ENCODE data around the gene MAST1.
A peak's percentile ranks its signal among the peaks of the same experiment; 100 is the strongest.

Gene MAST1

DNA sequence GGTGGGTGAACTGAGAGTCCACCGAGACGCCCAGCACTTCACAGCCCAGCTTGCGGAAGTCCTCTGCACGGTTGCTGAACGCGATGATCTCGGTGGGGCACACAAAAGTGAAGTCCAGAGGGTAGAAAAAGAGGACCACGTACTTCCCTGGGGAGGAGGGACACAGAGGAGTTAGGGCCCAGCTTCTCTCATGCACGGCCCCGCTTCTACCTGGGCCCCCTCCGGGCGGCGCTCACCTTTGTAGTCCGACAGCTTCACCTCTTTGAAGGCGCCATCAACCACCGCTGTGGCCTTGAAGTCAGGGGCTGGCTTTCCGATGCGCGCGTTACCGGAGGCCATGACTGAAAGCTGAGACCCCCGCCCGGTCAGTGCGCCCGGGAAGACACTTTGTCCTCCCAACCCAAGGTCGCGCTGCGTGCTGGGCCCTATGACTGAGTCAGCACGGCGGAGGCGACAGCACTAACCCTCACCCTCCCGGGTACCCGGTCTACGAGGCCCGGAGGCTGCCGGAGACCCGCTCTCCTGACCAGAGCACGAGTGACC, 37.3 kb upstream of the MAST1 start:
- Histone ChIP-seq H3K36me3 (replicated peaks; ENCODE audit: insufficient read depth, low read length) (no peaks in the 10 kb centered on the region; the same call in 1 of the 2 replicates), H3K27me3 (replicated peaks; ENCODE audit: insufficient read depth, low read length) (no peaks in the 10 kb centered on the region), H3K79me2 (ENCODE audit: low read length) (peaks cover 15% of the 10 kb centered on the region), H3K4me3 (ENCODE audit: low read length) (peak overlapping the region; percentile 97), H3K9me3 (replicated peaks; ENCODE audit: insufficient read depth, low read length) (no peaks in the 10 kb centered on the region), H3K9ac (ENCODE audit: low read length) (peak overlapping the region; percentile 85), H4K20me1 (ENCODE audit: insufficient read depth, low read length) (no peaks in the 10 kb centered on the region), H3F3A (ENCODE audit: insufficient read depth, low read length) (no peaks in the 10 kb centered on the region), H3K4me1 (ENCODE audit: low read length) (peaks cover 14% of the 10 kb centered on the region), H3K4me2 (ENCODE audit: low read depth, low read length) (peak overlapping the region; percentile 98), H3K27ac (ENCODE audit: low read length) (no peak overlapping the region), H2AFZ (ENCODE audit: low read length) (peak overlapping the region; percentile 76), H3K9me2 (replicated peaks; ENCODE audit: insufficient read depth, low read length) (no peaks in the 10 kb centered on the region)
- TF ChIP-seq, protein P1, sequence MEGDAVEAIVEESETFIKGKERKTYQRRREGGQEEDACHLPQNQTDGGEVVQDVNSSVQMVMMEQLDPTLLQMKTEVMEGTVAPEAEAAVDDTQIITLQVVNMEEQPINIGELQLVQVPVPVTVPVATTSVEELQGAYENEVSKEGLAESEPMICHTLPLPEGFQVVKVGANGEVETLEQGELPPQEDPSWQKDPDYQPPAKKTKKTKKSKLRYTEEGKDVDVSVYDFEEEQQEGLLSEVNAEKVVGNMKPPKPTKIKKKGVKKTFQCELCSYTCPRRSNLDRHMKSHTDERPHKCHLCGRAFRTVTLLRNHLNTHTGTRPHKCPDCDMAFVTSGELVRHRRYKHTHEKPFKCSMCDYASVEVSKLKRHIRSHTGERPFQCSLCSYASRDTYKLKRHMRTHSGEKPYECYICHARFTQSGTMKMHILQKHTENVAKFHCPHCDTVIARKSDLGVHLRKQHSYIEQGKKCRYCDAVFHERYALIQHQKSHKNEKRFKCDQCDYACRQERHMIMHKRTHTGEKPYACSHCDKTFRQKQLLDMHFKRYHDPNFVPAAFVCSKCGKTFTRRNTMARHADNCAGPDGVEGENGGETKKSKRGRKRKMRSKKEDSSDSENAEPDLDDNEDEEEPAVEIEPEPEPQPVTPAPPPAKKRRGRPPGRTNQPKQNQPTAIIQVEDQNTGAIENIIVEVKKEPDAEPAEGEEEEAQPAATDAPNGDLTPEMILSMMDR (IDR thresholded peaks at IDR 0.05; ENCODE audit: low read length), result peak; percentile 17; the same call in 1 of the 2 replicates
- TF ChIP-seq EZH2 (optimal IDR thresholded peaks at IDR 0.05; ENCODE audit: low read depth, low read length), result no peak
- peak; percentile 16 for DNase-seq

DNA sequence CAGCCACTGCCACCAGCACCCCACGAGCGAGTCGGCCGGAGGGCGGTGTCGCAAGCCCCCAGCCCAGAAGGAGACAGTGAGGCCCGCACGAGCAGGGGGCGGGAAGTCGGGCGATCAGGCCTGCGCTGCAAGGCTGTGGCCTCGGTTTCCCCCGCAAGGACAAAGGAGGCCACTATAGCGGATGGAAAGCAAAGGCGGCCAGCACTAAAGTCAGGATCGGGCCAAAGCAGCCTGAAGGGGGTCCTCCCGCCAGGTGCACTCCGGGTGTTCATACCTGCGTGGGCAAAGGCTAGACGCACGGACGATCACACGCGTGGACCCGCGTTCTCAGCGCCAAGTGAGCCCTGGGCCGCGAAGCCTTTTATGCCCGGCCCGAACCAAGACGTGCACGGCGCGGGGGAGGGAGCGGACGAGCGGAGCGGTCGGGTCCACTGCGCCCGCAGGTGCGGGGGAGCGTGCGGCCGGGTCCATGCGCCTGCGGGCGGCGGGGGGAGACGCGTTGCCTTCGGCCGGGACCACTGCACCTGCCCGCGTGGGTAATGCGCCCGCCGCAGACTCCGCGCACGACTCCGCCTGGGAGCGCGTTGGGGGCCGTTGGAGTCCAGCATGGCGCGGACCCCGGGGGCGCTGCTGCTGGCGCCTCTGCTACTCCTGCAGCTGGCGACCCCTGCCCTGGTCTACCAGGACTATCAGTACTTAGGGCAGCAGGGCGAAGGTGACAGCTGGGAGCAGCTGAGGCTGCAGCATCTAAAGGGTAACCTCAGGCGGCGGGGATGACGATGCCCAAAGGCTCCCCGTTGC, 36.6 kb upstream of the MAST1 start, which contains the start of the genes PRDX2 and THSD8:
PRDX2 (minus strand) TSS at position 335 of the 801 bp plus-strand sequence. CDS start 539 bp downstream, outside the sequence.
THSD8 (plus strand) TSS at position 604 of the 801 bp plus-strand sequence; CDS start at position 607, 3 bp downstream.
- H3K27me3 ChIP-seq (replicated peaks; ENCODE audit: insufficient read depth, low read length), result no peaks in the 10 kb centered on the region
- no peaks in the 10 kb centered on the region for H3F3A ChIP-seq (ENCODE audit: insufficient read depth, low read length)
- no peaks in the 10 kb centered on the region; the same call in 1 of the 2 replicates for H3K36me3 ChIP-seq (replicated peaks; ENCODE audit: insufficient read depth, low read length)
- H3K4me1 ChIP-seq (ENCODE audit: low read length), result peaks cover 12% of the 10 kb centered on the region
- no peaks in the 10 kb centered on the region for H3K9me3 ChIP-seq (replicated peaks; ENCODE audit: insufficient read depth, low read length)
- peak within 1 kb of the TSS; percentile 86 for H2AFZ ChIP-seq (ENCODE audit: low read length)
- H3K4me3 ChIP-seq (ENCODE audit: low read length), result peak within 1 kb of the TSS; percentile 97
- H3K27ac ChIP-seq (ENCODE audit: low read length), result no peak within 1 kb of the TSS
- H3K4me2 ChIP-seq (ENCODE audit: low read depth, low read length), result peak within 1 kb of the TSS; percentile 98
- TF ChIP-seq EZH2 (optimal IDR thresholded peaks at IDR 0.05; ENCODE audit: low read depth, low read length) (no peak), EZH2phosphoT487 (IDR thresholded peaks at IDR 0.05; ENCODE audit: low read length) (no peak)
- TF ChIP-seq, protein P1 (IDR thresholded peaks at IDR 0.05; ENCODE audit: low read length), result no peak
- peaks cover 15% of the 10 kb centered on the region for H3K79me2 ChIP-seq (ENCODE audit: low read length)
- no peaks in the 10 kb centered on the region for H3K9me2 ChIP-seq (replicated peaks; ENCODE audit: insufficient read depth, low read length)
- H4K20me1 ChIP-seq (ENCODE audit: insufficient read depth, low read length), result no peaks in the 10 kb centered on the region
- DNase-seq, result peak; percentile 88
- H3K9ac ChIP-seq (ENCODE audit: low read length), result peak within 1 kb of the TSS; percentile 85

DNA sequence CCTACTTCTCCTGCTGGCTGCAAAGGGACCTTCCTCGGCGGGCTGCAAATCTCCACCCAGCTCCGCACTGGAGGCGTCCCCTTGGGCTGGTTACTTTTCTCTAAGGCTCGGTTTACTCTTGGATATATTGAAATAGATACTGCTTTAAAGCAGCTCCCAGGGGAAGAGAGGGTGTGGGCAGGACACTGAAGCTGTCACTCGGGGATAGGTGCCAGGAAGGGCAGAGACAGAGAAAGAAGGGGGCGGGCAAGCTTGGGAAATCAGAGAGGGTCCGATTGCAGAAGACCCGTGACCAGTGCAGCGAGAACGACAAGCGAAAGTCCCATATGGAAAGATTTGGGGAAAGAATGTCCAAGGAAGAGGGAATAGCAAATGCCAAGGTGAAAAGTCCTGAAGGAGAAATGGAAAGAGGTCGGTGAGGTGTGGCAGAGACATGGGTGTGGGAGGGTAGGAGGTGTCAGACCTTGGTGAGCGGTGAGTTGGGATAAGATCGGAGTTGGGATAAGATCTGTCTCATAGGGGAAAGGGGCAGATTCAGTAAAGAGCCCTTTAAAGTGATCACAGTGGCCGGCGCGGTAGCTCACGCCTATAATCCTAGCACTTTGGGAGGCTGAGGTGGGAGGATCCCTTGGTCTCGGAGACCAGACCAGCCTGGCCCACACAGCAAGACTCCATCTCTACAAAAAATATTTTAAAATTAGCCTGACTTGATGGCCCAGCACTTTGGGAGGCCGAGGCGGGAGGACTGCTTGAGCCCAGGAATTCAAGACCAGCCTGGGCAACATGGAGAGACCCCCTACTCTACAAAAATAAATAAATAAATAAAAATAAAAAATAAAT, 35.8 kb upstream of the MAST1 start:
- Histone ChIP-seq H3F3A (ENCODE audit: insufficient read depth, low read length) (no peaks in the 10 kb centered on the region), H4K20me1 (ENCODE audit: insufficient read depth, low read length) (no peaks in the 10 kb centered on the region), H3K36me3 (replicated peaks; ENCODE audit: insufficient read depth, low read length) (no peaks in the 10 kb centered on the region; the same call in 1 of the 2 replicates), H3K27ac (ENCODE audit: low read length) (no peak overlapping the region), H2AFZ (ENCODE audit: low read length) (peak overlapping the region; percentile 86), H3K9ac (ENCODE audit: low read length) (peak overlapping the region; percentile 85; the same call in 1 of the 2 replicates), H3K9me2 (replicated peaks; ENCODE audit: insufficient read depth, low read length) (no peaks in the 10 kb centered on the region), H3K4me3 (ENCODE audit: low read length) (peak overlapping the region; percentile 97), H3K79me2 (ENCODE audit: low read length) (peaks cover 21% of the 10 kb centered on the region), H3K4me1 (ENCODE audit: low read length) (peaks cover 14% of the 10 kb centered on the region), H3K27me3 (replicated peaks; ENCODE audit: insufficient read depth, low read length) (no peaks in the 10 kb centered on the region), H3K9me3 (replicated peaks; ENCODE audit: insufficient read depth, low read length) (no peaks in the 10 kb centered on the region), H3K4me2 (ENCODE audit: low read depth, low read length) (peak overlapping the region; percentile 98)
- no peak for DNase-seq
- TF ChIP-seq, protein P1 (IDR thresholded peaks at IDR 0.05; ENCODE audit: low read length), result no peak

All from MM.1S (cell line).